ENCODE results near the gene CCT8L2.
"Not testable (repeated sequence)": the region's sequence is repeated elsewhere in the genome, so short reads cannot be mapped to it uniquely, and the experiment has no call there.

GRCh38 chr22:16592231-16592630 lies 379 bp downstream of the CCT8L2 start:
- not testable (repeated sequence) for TF ChIP-seq CTCF (IDR thresholded peaks at IDR 0.05); POLR2AphosphoS5 (IDR thresholded peaks at IDR 0.05; ENCODE audit: low read depth, low read length)

Data from Panc1 (cell line).